CD4-positive, alpha-beta T cell (primary cell): Measurements from ENCODE around the gene CNTLN. TPM values are rescaled to one million over a fixed set of nuclear protein-coding genes. Genes with fewer than 3 reads are reported as not detected.

ENCODE experiments used
- ATAC-seq: fragments of 200-7000 bp; cut with Tn5 transposase; one replicate; pipeline ENCODE4 v1.10.0; 2022; ENCODE audit warnings: mild to moderate bottlenecking; ENCODE audit not compliant: poor library complexity
- CTCF ChIA-PET: fragments of 350-600 bp; sonication (Branson Sonifier 250); formaldehyde crosslinking; loops from one replicate; lab custom pipeline; 2021; ENCODE audit warnings: antibody characterized with exemption, inconsistent platforms; lab: Charles Lee
- POLR2A ChIA-PET: fragments of 350-600 bp; sonication (Branson Sonifier 250); formaldehyde crosslinking; loops from one replicate; lab custom pipeline; 2021; ENCODE audit warnings: antibody characterized with exemption, inconsistent platforms; lab: Charles Lee
- DNase-seq, 14 experiments: peaks; one replicate each; pipeline ENCODE4 v3.0.0-alpha.2; 2013 to 2020; ENCODE audit warnings: mixed read lengths in 2 of 14
- H3K27ac ChIP-seq, 2 donors: one replicate each; pipeline versions ENCODE4 v1.5.1 to v1.7.0; 2013; ENCODE audit warnings: low read length in 2 of 2, low read depth in 1 of 2, mild to moderate bottlenecking in 1 of 2
- H3K27me3 ChIP-seq, 2 experiments: 1 replicate in 1 of 2; 2 replicates in 1 of 2; pipeline versions ENCODE4 v1.6.1 to v1.7.0; 2013; ENCODE audit warnings: low read length in 2 of 2, control low read depth in 1 of 2, mild to moderate bottlenecking in 1 of 2, moderate library complexity in 1 of 2; ENCODE audit not compliant: insufficient read depth in 2 of 2, control insufficient read depth in 1 of 2
- H3K36me3 ChIP-seq: one replicate; pipeline ENCODE4 v1.6.1; 2013; ENCODE audit warnings: low read length, control low read depth; ENCODE audit not compliant: insufficient read depth
- H3K4me1 ChIP-seq: one replicate; pipeline ENCODE4 v1.6.1; 2013; ENCODE audit warnings: low read length, control low read depth; ENCODE audit not compliant: insufficient read depth
- H3K4me3 ChIP-seq: one replicate; pipeline ENCODE4 v1.5.1; 2013; ENCODE audit warnings: mild to moderate bottlenecking, low read length, moderate library complexity
- H3K9me3 ChIP-seq, 2 experiments: 1 replicate in 1 of 2; 2 replicates in 1 of 2; pipeline versions ENCODE4 v1.6.1 to v1.7.0; 2013; ENCODE audit warnings: low read length in 2 of 2, mild to moderate bottlenecking in 2 of 2, control low read depth in 1 of 2, moderate library complexity in 1 of 2; ENCODE audit not compliant: control insufficient read depth in 1 of 2, insufficient read depth in 1 of 2
- H3K27ac Mint-ChIP-seq: one replicate; pipeline ENCODE4 v1.8.0; 2020; ENCODE audit warnings: mixed read lengths
- H3K27me3 Mint-ChIP-seq: one replicate; pipeline ENCODE4 v1.8.0; 2021; ENCODE audit warnings: mixed read lengths
- H3K36me3 Mint-ChIP-seq: one replicate; pipeline ENCODE4 v1.8.0; 2021; ENCODE audit warnings: low read depth, mixed read lengths
- H3K4me1 Mint-ChIP-seq: one replicate; pipeline ENCODE4 v1.8.0; 2021; ENCODE audit warnings: low read depth, mixed read lengths
- H3K4me3 Mint-ChIP-seq: one replicate; pipeline ENCODE4 v1.8.0; 2020; ENCODE audit warnings: mild to moderate bottlenecking, mixed read lengths
- H3K9me3 Mint-ChIP-seq: one replicate; pipeline ENCODE4 v1.8.0; 2020; ENCODE audit warnings: mixed read lengths
- intact Hi-C, 2 experiments: fragments of 100-400 bp; cut with DNase I in 1 of 2; cut with micrococcal nuclease in 1 of 2; formaldehyde crosslinking; loops; one replicate each; pipeline versions ENCODE4 v1.15.1 to v1.9.0; 2023 to 2025; cut with DNase I, micrococcal nuclease
- total RNA-seq, 174 experiments: library from RNA in 2 of 174; stranded (reverse) in 2 of 174; gene quantifications; one replicate each; pipeline ENCODE4 v1.2.3 and lab custom pipeline; 2021 to 2026
- TF ChIP-seq, protein P1 (sequence below): fragments of 200-600 bp; IDR thresholded peaks from one replicate; pipeline ENCODE4 v1.8.0; 2022; ENCODE audit warnings: antibody characterized with exemption, mild to moderate bottlenecking

Gene CNTLN
- total RNA-seq, 2 experiments from 2014 or later, result 0.25 to 0.28 TPM

DNA sequence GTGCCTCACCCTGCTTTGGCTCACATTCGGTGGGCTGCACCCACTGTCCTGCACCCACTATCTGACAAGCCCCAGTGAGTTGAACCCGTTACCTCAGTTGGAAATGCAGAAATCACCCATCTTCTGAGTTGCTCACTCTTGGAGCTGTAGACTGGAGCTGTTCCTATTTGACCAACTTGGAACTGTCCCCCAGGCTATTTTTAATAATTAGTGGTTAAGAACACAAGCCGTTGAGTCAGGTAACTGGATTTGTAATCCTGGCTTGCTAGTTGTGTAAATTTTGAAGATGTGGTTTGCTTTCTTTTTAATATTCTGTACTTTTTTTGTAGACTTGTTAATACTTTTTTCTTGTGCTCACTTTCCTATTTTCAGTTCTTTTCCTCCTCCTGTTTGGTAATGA, 81.2 kb downstream of the CNTLN start:
- no peak overlapping the region for H3K27ac ChIP-seq
- ChIA-PET POLR2A (no interaction called here), CTCF (no interaction called here)
- H3K4me3 Mint-ChIP-seq, result no peak overlapping the region
- H3K36me3 ChIP-seq, result no peaks in the 10 kb centered on the region
- peaks cover 4 to 9% of the 10 kb centered on the region in 2 experiments for H3K9me3 ChIP-seq
- H3K36me3 Mint-ChIP-seq, result no peaks in the 10 kb centered on the region
- no peak for ATAC-seq
- no peaks in the 10 kb centered on the region for H3K4me1 ChIP-seq
- no peak overlapping the region for H3K27ac Mint-ChIP-seq
- intact Hi-C loops, result no loop called here
- no peak overlapping the region for H3K4me3 ChIP-seq
- H3K9me3 Mint-ChIP-seq, result peaks cover 6% of the 10 kb centered on the region
- no peaks in the 10 kb centered on the region for H3K4me1 Mint-ChIP-seq
- H3K27me3 Mint-ChIP-seq, result no peaks in the 10 kb centered on the region
- DNase-seq, result no peak
- TF ChIP-seq, protein P1, sequence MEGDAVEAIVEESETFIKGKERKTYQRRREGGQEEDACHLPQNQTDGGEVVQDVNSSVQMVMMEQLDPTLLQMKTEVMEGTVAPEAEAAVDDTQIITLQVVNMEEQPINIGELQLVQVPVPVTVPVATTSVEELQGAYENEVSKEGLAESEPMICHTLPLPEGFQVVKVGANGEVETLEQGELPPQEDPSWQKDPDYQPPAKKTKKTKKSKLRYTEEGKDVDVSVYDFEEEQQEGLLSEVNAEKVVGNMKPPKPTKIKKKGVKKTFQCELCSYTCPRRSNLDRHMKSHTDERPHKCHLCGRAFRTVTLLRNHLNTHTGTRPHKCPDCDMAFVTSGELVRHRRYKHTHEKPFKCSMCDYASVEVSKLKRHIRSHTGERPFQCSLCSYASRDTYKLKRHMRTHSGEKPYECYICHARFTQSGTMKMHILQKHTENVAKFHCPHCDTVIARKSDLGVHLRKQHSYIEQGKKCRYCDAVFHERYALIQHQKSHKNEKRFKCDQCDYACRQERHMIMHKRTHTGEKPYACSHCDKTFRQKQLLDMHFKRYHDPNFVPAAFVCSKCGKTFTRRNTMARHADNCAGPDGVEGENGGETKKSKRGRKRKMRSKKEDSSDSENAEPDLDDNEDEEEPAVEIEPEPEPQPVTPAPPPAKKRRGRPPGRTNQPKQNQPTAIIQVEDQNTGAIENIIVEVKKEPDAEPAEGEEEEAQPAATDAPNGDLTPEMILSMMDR, result no peak
- H3K27me3 ChIP-seq, result no peaks in the 10 kb centered on the region

GRCh38 chr9:17216646-17217045, 81.8 kb downstream of the CNTLN start:
- Histone ChIP-seq H3K4me1 (no peaks in the 10 kb centered on the region), H3K27ac (no peak overlapping the region), H3K36me3 (no peaks in the 10 kb centered on the region), H3K4me3 (no peak overlapping the region), H3K9me3 (peaks cover 4 to 9% of the 10 kb centered on the region in 2 experiments), H3K27me3 (no peaks in the 10 kb centered on the region)
- Mint-ChIP-seq H3K36me3 (no peaks in the 10 kb centered on the region), H3K4me1 (no peaks in the 10 kb centered on the region), H3K27ac (no peak overlapping the region), H3K27me3 (no peaks in the 10 kb centered on the region), H3K4me3 (no peak overlapping the region), H3K9me3 (peaks cover 6% of the 10 kb centered on the region)
- ChIA-PET CTCF (no interaction called here), POLR2A (no interaction called here)
- intact Hi-C loops, result no loop called here
- no peak for ATAC-seq
- TF ChIP-seq, protein P1, result no peak
- no peak for DNase-seq

- Histone ChIP-seq H3K27ac (no peak overlapping the region), H3K4me1 (no peaks in the 10 kb centered on the region), H3K36me3 (no peaks in the 10 kb centered on the region), H3K9me3 (peaks cover 4 to 9% of the 10 kb centered on the region in 2 experiments), H3K4me3 (no peak overlapping the region), H3K27me3 (no peaks in the 10 kb centered on the region)
- POLR2A ChIA-PET, result no interaction called here
- H3K36me3 Mint-ChIP-seq, result no peaks in the 10 kb centered on the region
- ATAC-seq (no peak), DNase-seq (no peak)
- CTCF ChIA-PET, result no interaction called here
- no peak overlapping the region for H3K27ac Mint-ChIP-seq
- intact Hi-C loops, result no loop called here
- no peak overlapping the region for H3K4me3 Mint-ChIP-seq
- no peaks in the 10 kb centered on the region for H3K4me1 Mint-ChIP-seq
- H3K9me3 Mint-ChIP-seq, result peaks cover 6% of the 10 kb centered on the region
- no peaks in the 10 kb centered on the region for H3K27me3 Mint-ChIP-seq
- TF ChIP-seq, protein P1, result no peak
Measured at GRCh38 chr9:17217272-17217671, 82.4 kb downstream of the CNTLN start.
